ENCODE data around the gene RXRA.
A peak's percentile ranks its signal among the peaks of the same experiment; 100 is the strongest.

Gene RXRA

GRCh38 chr9:134416385-134417015 is 90.2 kb downstream of the RXRA start:
- no peak for ATAC-seq (replicated peaks)
- Mint-ChIP-seq H3K27me3 (no peaks in the 10 kb centered on the region), H3K36me3 (ENCODE audit: insufficient read depth) (peaks cover 5% of the 10 kb centered on the region), H3K27ac (peak overlapping the region in 1 of 2 donors; percentile 53), H3K9me3 (no peaks in the 10 kb centered on the region), H3K4me1 (ENCODE audit: low read depth in 2 of 2) (peaks cover 6 to 7% of the 10 kb centered on the region in 2 donors), H3K4me3 (no peak overlapping the region)
- DNase-seq, result no peak

- no peaks in the 10 kb centered on the region for H3K27me3 Mint-ChIP-seq
- no peak overlapping the region for H3K27ac Mint-ChIP-seq
- no peaks in the 10 kb centered on the region for H3K9me3 Mint-ChIP-seq
- DNase-seq, result no peak
- ATAC-seq (replicated peaks), result no peak
- no peak overlapping the region for H3K4me3 Mint-ChIP-seq
- peaks cover 0 to under 1% of the 10 kb centered on the region in 2 donors for H3K4me1 Mint-ChIP-seq (ENCODE audit: low read depth in 2 of 2)
- peaks cover 8% of the 10 kb centered on the region for H3K36me3 Mint-ChIP-seq (ENCODE audit: insufficient read depth)
Observed at GRCh38 chr9:134418354-134418753, 92.1 kb downstream of the RXRA start.

GRCh38 chr9:134419000-134419683 is 92.9 kb downstream of the RXRA start:
- Mint-ChIP-seq H3K36me3 (ENCODE audit: insufficient read depth) (peaks cover 8% of the 10 kb centered on the region), H3K4me3 (no peak overlapping the region), H3K27me3 (no peaks in the 10 kb centered on the region), H3K4me1 (ENCODE audit: low read depth in 2 of 2) (no peaks in the 10 kb centered on the region), H3K27ac (no peak overlapping the region), H3K9me3 (no peaks in the 10 kb centered on the region)
- ATAC-seq (replicated peaks) (no peak), DNase-seq (no peak)

GRCh38 chr9:134419684-134420076 is 93.4 kb downstream of the RXRA start:
- DNase-seq, result no peak
- H3K36me3 Mint-ChIP-seq (ENCODE audit: insufficient read depth), result peaks cover 9% of the 10 kb centered on the region
- no peaks in the 10 kb centered on the region for H3K9me3 Mint-ChIP-seq
- H3K27ac Mint-ChIP-seq, result no peak overlapping the region
- H3K4me3 Mint-ChIP-seq, result no peak overlapping the region
- no peaks in the 10 kb centered on the region for H3K4me1 Mint-ChIP-seq (ENCODE audit: low read depth in 2 of 2)
- ATAC-seq (replicated peaks), result peak; percentile 33
- H3K27me3 Mint-ChIP-seq, result no peaks in the 10 kb centered on the region

- Mint-ChIP-seq H3K9me3 (no peaks in the 10 kb centered on the region), H3K36me3 (ENCODE audit: insufficient read depth) (peaks cover 11% of the 10 kb centered on the region), H3K27me3 (no peaks in the 10 kb centered on the region), H3K4me3 (no peak overlapping the region), H3K27ac (no peak overlapping the region), H3K4me1 (ENCODE audit: low read depth in 2 of 2) (no peaks in the 10 kb centered on the region)
- DNase-seq (no peak), ATAC-seq (replicated peaks) (no peak)
Observed at GRCh38 chr9:134420281-134420845, 94.1 kb downstream of the RXRA start.

GRCh38 chr9:134420974-134421432 is 94.7 kb downstream of the RXRA start:
- Mint-ChIP-seq H3K4me3 (no peak overlapping the region), H3K36me3 (ENCODE audit: insufficient read depth) (peaks cover 11% of the 10 kb centered on the region), H3K9me3 (no peaks in the 10 kb centered on the region), H3K27ac (peak overlapping the region in 1 of 2 donors; percentile 38), H3K4me1 (ENCODE audit: low read depth in 2 of 2) (no peaks in the 10 kb centered on the region), H3K27me3 (no peaks in the 10 kb centered on the region)
- DNase-seq, result no peak
- ATAC-seq (replicated peaks), result no peak

- H3K36me3 Mint-ChIP-seq (ENCODE audit: insufficient read depth), result peaks cover 7% of the 10 kb centered on the region
- H3K4me3 Mint-ChIP-seq, result no peak overlapping the region
- no peak overlapping the region for H3K27ac Mint-ChIP-seq
- H3K27me3 Mint-ChIP-seq, result no peaks in the 10 kb centered on the region
- H3K9me3 Mint-ChIP-seq, result no peaks in the 10 kb centered on the region
- ATAC-seq (replicated peaks) (no peak), DNase-seq (no peak)
- H3K4me1 Mint-ChIP-seq (ENCODE audit: low read depth in 2 of 2), result no peaks in the 10 kb centered on the region
Observed at GRCh38 chr9:134421888-134422287, 95.6 kb downstream of the RXRA start.

GRCh38 chr9:134422301-134423090 is 96.2 kb downstream of the RXRA start:
- no peaks in the 10 kb centered on the region for H3K9me3 Mint-ChIP-seq
- H3K36me3 Mint-ChIP-seq (ENCODE audit: insufficient read depth), result peaks cover 6% of the 10 kb centered on the region
- H3K4me1 Mint-ChIP-seq (ENCODE audit: low read depth in 2 of 2), result no peaks in the 10 kb centered on the region
- ATAC-seq (replicated peaks) (no peak), DNase-seq (no peak)
- H3K27me3 Mint-ChIP-seq, result no peaks in the 10 kb centered on the region
- H3K4me3 Mint-ChIP-seq, result no peak overlapping the region
- no peak overlapping the region for H3K27ac Mint-ChIP-seq

- ATAC-seq (replicated peaks), result no peak
Observed at GRCh38 chr9:134423166-134423565, 96.9 kb downstream of the RXRA start.

GRCh38 chr9:134423749-134424148 is 97.5 kb downstream of the RXRA start:
- DNase-seq (no peak), ATAC-seq (replicated peaks) (no peak)
- no peak overlapping the region for H3K27ac Mint-ChIP-seq
- peaks cover 6% of the 10 kb centered on the region for H3K36me3 Mint-ChIP-seq (ENCODE audit: insufficient read depth)
- no peaks in the 10 kb centered on the region for H3K4me1 Mint-ChIP-seq (ENCODE audit: low read depth in 2 of 2)
- no peaks in the 10 kb centered on the region for H3K27me3 Mint-ChIP-seq
- no peaks in the 10 kb centered on the region for H3K9me3 Mint-ChIP-seq
- no peak overlapping the region for H3K4me3 Mint-ChIP-seq

More at GRCh38 chr9:134423166-134423565, 96.9 kb downstream of the RXRA start:
- H3K36me3 Mint-ChIP-seq (ENCODE audit: insufficient read depth), result peaks cover 6% of the 10 kb centered on the region
- no peaks in the 10 kb centered on the region for H3K27me3 Mint-ChIP-seq
- no peak for DNase-seq
- H3K4me1 Mint-ChIP-seq (ENCODE audit: low read depth in 2 of 2), result no peaks in the 10 kb centered on the region
- H3K27ac Mint-ChIP-seq, result no peak overlapping the region
- no peak overlapping the region for H3K4me3 Mint-ChIP-seq
- no peaks in the 10 kb centered on the region for H3K9me3 Mint-ChIP-seq

- DNase-seq, result no peak
- Mint-ChIP-seq H3K9me3 (no peaks in the 10 kb centered on the region), H3K4me3 (no peak overlapping the region), H3K36me3 (ENCODE audit: insufficient read depth) (peaks cover 6% of the 10 kb centered on the region), H3K27ac (no peak overlapping the region), H3K27me3 (no peaks in the 10 kb centered on the region), H3K4me1 (ENCODE audit: low read depth in 2 of 2) (no peaks in the 10 kb centered on the region)
- ATAC-seq (replicated peaks), result no peak
Observed at GRCh38 chr9:134424818-134425217, 98.6 kb downstream of the RXRA start.

GRCh38 chr9:134425401-134425800 is 99.1 kb downstream of the RXRA start:
- no peak overlapping the region for H3K27ac Mint-ChIP-seq
- DNase-seq (no peak), ATAC-seq (replicated peaks) (no peak)
- no peaks in the 10 kb centered on the region for H3K9me3 Mint-ChIP-seq
- no peaks in the 10 kb centered on the region for H3K27me3 Mint-ChIP-seq
- no peak overlapping the region for H3K4me3 Mint-ChIP-seq
- H3K36me3 Mint-ChIP-seq (ENCODE audit: insufficient read depth), result peaks cover 6% of the 10 kb centered on the region
- H3K4me1 Mint-ChIP-seq (ENCODE audit: low read depth in 2 of 2), result no peaks in the 10 kb centered on the region

GRCh38 chr9:134425812-134426211 is 99.6 kb downstream of the RXRA start:
- DNase-seq, result no peak
- Mint-ChIP-seq H3K4me3 (no peak overlapping the region), H3K9me3 (no peaks in the 10 kb centered on the region), H3K36me3 (ENCODE audit: insufficient read depth) (peaks cover 6% of the 10 kb centered on the region), H3K4me1 (ENCODE audit: low read depth in 2 of 2) (no peaks in the 10 kb centered on the region), H3K27ac (no peak overlapping the region), H3K27me3 (no peaks in the 10 kb centered on the region)
- no peak for ATAC-seq (replicated peaks)
